ENCODE results near the gene PDZD2.
"Not testable (repeated sequence)": the region's sequence is repeated elsewhere in the genome, so short reads cannot be mapped to it uniquely, and the experiment has no call there.

Gene PDZD2

GRCh38 chr5:32020946-32021345, 382.0 kb downstream of the PDZD2 start:
- no peak for DNase-seq

DNA sequence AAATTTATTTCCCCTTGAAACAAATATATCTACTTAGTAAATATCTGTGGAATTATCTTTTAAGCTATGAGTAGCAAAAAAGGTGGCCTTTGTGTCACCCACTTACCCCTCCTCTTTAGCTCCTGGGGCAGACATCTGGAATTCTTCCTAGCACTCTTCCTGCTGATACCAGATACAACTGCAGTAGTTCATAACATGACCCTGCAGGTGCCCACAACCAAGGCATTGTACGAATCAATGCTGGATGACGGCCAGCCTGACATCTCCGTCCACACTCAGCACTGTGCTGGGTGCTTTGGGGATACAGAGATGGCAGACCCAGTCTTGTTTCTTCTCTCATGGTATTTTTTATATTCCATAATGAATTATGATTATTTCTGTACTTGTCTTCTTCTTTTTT, 382.8 kb downstream of the PDZD2 start:
- no peak for DNase-seq

DNA sequence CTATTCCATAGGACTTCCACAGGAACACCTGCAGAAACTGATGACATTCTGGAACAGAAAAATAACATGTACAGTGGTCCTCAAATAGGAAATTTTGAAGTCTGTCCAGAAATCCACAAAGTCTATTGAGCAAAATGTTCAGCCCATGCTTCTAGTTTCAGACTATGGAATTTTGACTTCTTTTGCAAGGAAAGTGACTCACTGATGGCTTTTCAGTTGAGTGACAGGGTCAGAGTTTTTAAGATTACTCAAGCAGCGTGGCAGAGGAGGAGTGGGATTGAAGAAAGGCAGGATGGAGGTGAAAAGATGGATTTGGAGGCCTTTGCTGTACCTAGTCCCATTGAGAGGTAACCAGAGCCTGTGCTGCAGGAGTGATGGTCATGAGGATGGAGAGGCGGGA, 383.7 kb downstream of the PDZD2 start:
- no peak for DNase-seq

- DNase-seq = no peak
These were observed 384.9 kb downstream of the PDZD2 start for GRCh38 chr5:32023816-32024215.

GRCh38 chr5:32024751-32025150, 385.8 kb downstream of the PDZD2 start:
- DNase-seq = no peak

- DNase-seq = no peak
These were observed 388.3 kb downstream of the PDZD2 start for GRCh38 chr5:32027093-32027716.

- no peak for DNase-seq
These were observed 389.0 kb downstream of the PDZD2 start for GRCh38 chr5:32027717-32028458.

GRCh38 chr5:32029261-32029660, 390.3 kb downstream of the PDZD2 start:
- DNase-seq = no peak

DNA sequence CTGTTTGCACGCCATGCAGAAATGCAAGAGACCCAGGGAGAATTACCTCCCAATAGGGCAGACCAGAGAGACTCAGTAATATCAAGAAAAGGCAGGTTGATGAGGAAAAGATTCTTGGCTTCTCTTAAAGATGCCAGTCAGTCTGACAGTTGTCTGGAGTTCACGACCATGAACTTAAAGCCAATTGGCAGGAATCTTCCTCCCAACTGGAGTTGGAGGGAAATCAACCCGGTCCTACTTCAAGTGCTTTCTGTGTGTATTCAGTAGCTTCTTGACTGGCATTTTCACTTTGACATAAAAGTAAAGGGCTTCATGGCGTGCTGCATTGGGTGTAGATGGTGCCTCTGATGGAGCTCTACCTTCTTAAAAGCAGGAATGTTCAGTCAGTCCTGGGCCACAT, 390.9 kb downstream of the PDZD2 start:
- no peak for DNase-seq

- DNase-seq = no peak
These were observed 391.3 kb downstream of the PDZD2 start for GRCh38 chr5:32030222-32030621.

GRCh38 chr5:32030686-32031085, 391.8 kb downstream of the PDZD2 start:
- no peak for DNase-seq

DNA sequence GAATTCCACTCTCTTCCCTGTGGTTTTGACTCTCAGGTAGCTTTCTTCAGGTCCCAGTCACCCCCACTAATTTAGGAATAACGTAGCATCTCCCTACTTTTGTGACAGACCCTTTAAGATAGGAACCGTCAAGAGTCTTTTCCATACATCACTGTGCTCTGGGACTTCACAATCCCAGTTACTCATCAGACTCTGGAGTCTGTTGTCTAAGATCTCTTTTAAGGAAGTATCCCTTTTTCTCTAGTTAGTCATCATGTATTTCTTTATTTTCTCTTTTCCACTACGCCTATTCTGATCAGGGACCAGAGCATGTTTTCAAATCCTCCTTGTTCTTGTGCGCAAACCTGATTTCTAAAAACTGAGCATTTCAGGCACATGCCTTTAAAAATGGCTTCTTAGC, 392.2 kb downstream of the PDZD2 start:
- no peak for DNase-seq

DNA sequence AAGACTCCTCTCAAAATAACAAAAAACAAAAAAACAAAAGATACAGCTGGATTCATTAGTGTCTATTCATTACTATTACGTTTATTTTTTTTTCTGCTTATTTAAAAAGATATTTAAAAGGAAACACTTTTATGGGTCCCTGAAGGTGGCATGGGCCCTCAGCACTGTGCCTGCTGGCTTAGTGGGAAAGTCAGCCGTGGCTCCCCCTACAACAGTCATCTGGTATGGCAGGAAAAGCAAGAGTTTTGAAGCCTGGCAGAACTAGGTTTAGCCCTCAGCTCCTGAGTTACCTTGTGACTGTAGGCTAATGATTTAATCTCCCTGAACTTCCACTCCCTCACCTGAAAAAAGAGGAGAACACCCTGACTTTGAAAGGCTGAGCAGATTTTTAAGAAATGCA, 399.6 kb downstream of the PDZD2 start:
- no peak for DNase-seq

- DNase-seq = not testable (repeated sequence)
These were observed 400.2 kb downstream of the PDZD2 start for GRCh38 chr5:32039133-32039532.

DNA sequence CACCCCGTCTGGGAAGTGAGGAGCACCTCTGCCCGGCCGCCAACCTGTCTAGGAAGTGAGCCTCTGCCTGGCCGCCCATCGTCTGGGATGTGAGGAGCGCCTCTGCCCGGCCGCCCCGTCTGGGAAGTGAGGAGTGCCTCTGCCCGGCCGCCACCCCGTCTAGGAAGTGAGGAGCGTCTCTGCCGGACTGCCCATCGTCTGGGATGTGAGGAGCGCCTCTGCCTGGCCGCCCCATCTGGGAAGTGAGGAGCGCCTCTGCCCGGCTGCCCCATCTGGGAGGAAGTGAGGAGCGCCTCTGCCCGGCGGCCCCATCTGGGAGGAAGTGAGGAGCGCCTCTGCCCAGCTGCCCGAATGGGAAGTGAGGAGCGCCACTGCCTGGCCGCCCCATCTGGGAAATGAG, 400.7 kb downstream of the PDZD2 start:
- DNase-seq = not testable (repeated sequence)

DNA sequence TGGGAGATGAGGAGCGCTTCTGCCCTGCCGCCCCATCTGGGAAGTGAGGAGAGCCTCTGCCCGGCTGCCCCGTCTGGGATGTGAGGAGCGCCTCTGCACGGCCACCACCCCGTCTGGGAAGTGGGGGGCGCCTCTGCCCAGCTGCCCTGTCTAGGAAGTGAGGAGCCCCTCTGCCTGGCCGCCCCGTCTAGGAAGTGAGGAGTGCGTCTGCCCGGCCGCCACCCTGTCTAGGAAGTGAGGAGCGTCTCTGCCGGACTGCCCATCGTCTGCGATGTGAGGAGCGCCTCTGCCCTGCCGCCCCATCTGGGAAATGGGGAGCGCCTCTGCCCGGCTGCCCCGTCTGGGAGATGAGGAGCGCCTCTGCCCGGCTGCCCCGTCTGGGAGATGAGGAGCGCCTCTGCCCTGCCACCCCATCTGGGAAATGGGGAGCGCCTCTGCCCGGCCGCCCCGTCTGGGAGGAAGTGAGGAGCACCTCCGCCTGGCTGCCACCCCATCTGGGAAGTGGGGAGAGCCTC, 401.3 kb downstream of the PDZD2 start:
- DNase-seq = not testable (repeated sequence)

DNA sequence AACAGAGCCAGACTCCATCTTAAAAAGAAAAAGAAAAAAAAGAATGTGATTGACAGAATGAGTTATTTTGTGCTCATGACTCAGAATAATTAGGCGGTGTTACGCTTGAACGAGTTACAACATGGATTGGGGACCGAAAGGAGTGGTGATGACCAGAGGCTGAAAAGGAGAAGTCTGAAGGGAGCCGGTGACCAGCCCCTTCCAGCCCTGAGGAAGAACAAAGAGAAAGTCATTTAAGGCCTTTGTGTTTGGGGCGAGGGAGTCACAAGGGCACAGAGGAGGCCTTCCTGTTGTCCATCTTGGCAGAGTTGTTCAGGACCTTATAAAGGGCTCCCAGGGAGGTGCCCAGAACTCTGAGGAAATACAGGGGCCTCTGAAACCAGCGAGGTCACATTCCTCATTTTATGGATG, 403.6 kb downstream of the PDZD2 start:
- DNase-seq = no peak

GRCh38 chr5:32043105-32043504, 404.2 kb downstream of the PDZD2 start:
- no peak for DNase-seq

GRCh38 chr5:32044434-32044833, 405.5 kb downstream of the PDZD2 start:
- DNase-seq = no peak

- DNase-seq = no peak
These were observed 406.0 kb downstream of the PDZD2 start for GRCh38 chr5:32044939-32045338.

DNA sequence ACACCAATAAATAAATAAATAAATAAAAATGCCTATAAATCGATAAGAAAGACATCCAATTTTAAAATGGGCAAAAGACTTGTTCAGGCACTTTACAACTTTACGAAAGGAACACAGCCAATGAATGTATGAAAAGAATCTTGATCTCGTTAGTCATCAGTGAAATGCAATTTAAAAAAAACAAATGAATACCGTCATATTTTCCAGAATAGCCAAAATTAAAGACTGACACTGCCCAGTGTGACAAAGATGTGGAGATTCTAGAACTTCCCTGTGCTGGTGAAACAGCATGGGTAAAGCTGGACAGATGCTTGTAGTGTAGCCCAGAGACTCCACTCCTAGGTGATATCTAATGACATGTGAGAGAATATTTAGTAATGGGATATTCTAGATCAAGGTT, 408.1 kb downstream of the PDZD2 start:
- DNase-seq = no peak

- DNase-seq = no peak
These were observed 412.9 kb downstream of the PDZD2 start for GRCh38 chr5:32051796-32052195.

DNA sequence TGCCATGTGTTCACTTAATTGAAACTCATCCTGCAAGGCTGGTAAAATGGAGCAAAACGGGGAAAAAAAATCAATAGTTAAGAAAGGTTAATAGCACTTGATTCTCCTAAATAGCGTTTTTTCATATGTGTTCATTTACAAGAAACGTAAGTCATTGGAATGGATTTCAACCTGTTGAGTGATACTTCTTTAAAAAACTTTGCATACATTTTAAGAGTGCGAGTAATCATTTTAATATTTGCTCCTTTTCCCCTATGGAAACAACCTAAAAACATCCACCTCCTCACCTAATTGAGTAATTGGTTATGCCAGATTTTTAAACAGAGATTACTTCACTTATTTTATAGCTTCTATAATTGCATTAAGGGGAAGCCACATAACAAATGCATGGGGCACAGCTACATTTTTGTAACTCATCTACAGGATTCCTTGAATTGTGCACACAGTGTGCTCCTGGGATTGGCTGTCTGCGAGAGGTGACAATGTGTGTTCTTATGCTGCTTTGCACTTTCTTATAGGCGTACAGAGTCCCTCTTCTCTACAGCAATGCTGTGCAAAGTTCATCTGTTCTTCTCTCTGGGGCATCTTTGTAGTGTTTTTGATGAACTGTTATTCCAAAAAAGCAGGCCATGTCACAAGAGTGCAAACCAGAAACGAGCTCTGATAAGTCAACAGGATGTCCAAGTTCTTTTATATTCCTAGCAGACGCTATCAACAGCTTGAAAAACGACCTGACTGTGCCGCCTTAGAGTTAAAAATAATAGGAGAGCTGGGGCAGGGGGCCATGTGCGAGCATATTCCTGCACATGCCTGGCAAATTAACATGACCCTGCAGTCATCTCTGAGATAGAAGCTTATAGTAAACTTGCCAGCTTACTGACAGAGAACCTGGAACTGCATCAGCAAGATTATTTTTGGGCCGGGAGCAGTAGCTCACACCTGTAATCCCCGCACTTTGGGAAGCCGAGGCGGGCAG, 417.2 kb downstream of the PDZD2 start:
- DNase-seq = no peak
